ENCODE results near the gene PPP1CA. TPM values are rescaled to one million over a fixed set of nuclear protein-coding genes. Genes with fewer than 3 reads are reported as not detected.

The PPP1CA gene
- total and polyA plus RNA-seq, 11 donors: 90.3 to 207 (median 105) TPM

DNA sequence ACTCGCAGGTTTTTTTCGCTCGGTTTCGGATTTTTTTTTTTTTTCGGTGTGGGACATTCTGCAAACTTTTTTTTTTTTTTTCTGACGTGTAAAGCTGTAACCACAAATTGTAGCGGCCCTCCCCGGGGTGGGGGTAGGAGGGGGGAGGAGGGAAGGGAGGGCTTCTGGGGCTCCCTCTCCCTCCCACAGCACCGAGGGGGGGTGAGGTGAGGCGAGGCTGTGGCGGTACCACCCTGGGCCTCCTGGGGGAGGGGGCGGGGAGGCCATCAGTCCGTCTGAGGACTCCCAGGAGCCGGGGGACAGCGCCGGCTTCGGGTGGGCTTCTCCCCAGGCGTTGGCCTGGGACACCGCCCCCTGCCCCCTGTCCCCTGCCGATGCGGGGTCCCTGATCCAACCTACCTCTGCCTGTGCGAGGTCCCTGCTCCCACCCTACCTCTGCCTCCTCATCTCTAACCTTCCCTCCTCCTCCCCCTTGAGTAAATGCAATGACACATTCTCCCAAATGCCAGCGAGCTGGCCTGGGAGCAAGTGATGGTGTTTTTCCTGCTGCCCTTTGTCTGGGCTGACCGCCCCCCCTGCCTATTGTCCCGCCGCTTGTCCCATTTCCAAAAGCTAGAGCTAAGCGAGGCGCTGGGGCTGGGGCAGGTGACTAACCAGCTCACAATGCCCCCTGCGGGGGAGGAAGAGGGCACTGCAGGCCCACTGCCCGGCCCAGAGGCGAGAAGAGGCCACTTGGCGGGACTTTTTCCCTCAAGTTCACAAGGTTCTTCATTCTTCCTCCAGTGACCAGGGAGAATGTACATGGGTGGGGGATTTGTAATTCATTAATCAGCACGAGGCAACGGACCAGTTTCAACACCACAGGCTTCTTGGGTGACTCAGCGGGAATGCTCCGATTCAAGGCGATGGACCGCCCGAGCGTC, 27.7 kb downstream of the PPP1CA start:
- Histone ChIP-seq H3K9me3 (no peaks in the 10 kb centered on the region), H3K4me3 (peak overlapping the region; percentile 57 to 88 (median 78)), H3K27me3 (peaks cover 0 to 6% (median 0%) of the 10 kb centered on the region in 9 donors), H3K4me1 (peaks cover 0 to 52% (median 23%) of the 10 kb centered on the region in 12 donors), H3K27ac (peak overlapping the region; percentile 81 to 97 (median 88)), H3K36me3 (no peaks in the 10 kb centered on the region)
- intact Hi-C loops (cut with DNase I): loop anchor here in 3 of 10 donors (2.0 kb wide), 1 partner anchor 17 kb away; no protein-coding TSS in a partner anchor
- peak; percentile 73 to 90 (median 77) for DNase-seq
- 9 to 18% (median 13%) methylated on average over 37 to 40 of the region's 40 CpGs for WGBS, 4 donors
- TF ChIP-seq POLR2A (IDR thresholded peaks at IDR 0.05): peak in 1 of 2 donors; percentile 40
- TF ChIP-seq, protein P1, sequence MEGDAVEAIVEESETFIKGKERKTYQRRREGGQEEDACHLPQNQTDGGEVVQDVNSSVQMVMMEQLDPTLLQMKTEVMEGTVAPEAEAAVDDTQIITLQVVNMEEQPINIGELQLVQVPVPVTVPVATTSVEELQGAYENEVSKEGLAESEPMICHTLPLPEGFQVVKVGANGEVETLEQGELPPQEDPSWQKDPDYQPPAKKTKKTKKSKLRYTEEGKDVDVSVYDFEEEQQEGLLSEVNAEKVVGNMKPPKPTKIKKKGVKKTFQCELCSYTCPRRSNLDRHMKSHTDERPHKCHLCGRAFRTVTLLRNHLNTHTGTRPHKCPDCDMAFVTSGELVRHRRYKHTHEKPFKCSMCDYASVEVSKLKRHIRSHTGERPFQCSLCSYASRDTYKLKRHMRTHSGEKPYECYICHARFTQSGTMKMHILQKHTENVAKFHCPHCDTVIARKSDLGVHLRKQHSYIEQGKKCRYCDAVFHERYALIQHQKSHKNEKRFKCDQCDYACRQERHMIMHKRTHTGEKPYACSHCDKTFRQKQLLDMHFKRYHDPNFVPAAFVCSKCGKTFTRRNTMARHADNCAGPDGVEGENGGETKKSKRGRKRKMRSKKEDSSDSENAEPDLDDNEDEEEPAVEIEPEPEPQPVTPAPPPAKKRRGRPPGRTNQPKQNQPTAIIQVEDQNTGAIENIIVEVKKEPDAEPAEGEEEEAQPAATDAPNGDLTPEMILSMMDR (IDR thresholded peaks at IDR 0.05): peak; percentile 22 to 61 (median 42)
- peak; percentile 29 to 71 (median 66) for ATAC-seq

DNA sequence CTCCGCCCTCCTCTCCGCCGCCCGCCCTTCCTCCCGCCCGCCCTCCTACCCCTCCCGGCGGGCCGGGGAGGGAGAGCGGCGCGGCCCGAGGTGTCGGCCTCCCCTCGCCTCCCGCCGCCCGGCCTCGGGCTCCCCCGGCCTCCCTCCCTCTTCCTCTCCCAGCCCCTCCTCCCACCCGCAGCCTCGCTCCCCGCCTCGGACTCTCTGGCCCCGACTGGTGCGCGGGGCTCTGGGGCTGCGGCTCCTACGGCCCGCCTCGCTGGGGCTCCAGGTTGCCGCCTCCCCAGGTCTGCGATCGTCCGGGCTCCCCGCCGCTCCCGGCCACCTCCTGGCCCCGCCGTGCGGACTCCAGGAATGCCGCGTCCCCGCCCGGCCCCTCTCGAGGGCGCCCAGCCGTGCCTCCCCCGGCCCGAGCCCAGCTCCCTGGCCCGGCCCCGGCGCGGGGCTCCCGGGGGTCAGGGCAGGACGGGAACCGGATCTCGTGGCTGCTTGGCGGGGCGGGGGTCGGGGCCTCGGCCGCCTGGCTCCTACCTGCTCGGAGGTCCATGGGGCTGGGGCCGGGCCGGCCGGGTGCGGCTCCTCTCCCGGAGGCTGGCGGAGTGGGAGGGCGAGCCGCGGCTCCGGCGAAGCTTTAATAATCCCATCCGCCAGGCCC, 28.5 kb downstream of the PPP1CA start, which contains the start of gene CLCF1:
Gene CLCF1, minus strand, starts transcription at position 606 of the 655 bp plus-strand sequence. Its CDS starts 59 bp downstream, at position 547.
- WGBS, 4 donors: 0 to 1% (median 1%) methylated on average over 27 to 75 of the region's 76 CpGs
- Histone ChIP-seq H3K36me3 (no peaks in the 10 kb centered on the region), H3K9me3 (no peaks in the 10 kb centered on the region), H3K27me3 (peaks cover 0 to 6% (median 0%) of the 10 kb centered on the region in 9 donors), H3K4me1 (peaks cover 0 to 59% (median 23%) of the 10 kb centered on the region in 12 donors), H3K4me3 (peak within 1 kb of the TSS; percentile 57 to 88 (median 78)), H3K27ac (peak within 1 kb of the TSS; percentile 81 to 97 (median 88))
- intact Hi-C loops (cut with DNase I): loop anchor here in 1 of 10 donors (2.0 kb wide), 1 partner anchor 16 kb away; no protein-coding TSS in a partner anchor
- peak in 1 of 2 donors; percentile 15 for TF ChIP-seq POLR2A (IDR thresholded peaks at IDR 0.05)
- TF ChIP-seq, protein P1 (IDR thresholded peaks at IDR 0.05): no peak
- ATAC-seq (peak in 3 of 4 donors; percentile 51 to 68 (median 65)), DNase-seq (peak; percentile 73 to 88 (median 76))

DNA sequence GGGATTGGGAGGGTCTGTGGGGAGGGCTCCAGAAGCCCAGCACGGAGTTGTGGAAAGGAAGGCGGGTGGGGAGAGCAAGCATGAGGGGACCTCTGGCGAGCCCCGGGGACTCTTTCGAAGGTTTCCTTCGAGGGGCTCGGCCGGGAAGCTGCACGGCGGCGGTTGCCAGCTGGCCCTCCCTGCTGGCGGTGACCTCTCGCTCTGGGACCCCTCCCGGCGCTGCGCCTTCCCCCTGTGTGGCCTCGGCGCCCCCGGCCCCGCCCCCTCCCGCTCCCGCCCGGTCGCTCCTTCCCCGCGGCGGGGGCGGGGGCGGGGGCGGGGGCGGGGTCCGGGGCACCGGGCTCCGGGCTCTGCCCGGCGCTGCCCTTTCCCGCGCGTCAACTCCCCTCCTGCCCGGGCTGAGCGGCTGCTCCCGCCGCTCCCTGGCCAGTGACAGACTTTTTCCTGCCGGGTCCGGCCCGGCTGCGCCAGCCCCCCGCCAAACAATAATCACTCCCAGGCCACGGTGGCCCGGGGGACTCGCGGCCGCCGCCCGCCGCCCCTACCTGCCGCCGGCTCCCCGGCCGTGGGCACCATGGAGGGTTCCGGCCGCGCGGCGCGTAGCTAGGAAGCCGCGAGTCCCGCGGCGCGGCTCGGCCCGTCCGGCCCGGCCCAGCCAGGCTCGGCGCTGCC, 29.2 kb downstream of the PPP1CA start:
- Histone ChIP-seq H3K27ac (peak overlapping the region; percentile 61 to 97 (median 88)), H3K27me3 (peaks cover 0 to 6% (median 0%) of the 10 kb centered on the region in 9 donors), H3K4me3 (peak overlapping the region; percentile 57 to 88 (median 78)), H3K36me3 (no peaks in the 10 kb centered on the region), H3K9me3 (no peaks in the 10 kb centered on the region), H3K4me1 (peaks cover 0 to 65% (median 28%) of the 10 kb centered on the region in 12 donors)
- 1% methylated on average over 35 to 78 of the region's 78 CpGs; no CpG with 5 or more reads in 1 of the 4 donors for WGBS, 4 donors
- DNase-seq (peak in 1 of 5 donors; percentile 57), ATAC-seq (peak in 1 of 4 donors; percentile 2)
- TF ChIP-seq, protein P1 (IDR thresholded peaks at IDR 0.05): no peak
- TF ChIP-seq POLR2A (IDR thresholded peaks at IDR 0.05): no peak
- intact Hi-C loops (cut with DNase I): loop anchor here in 1 of 10 donors (2.0 kb wide), 1 partner anchor 16 kb away; no protein-coding TSS in a partner anchor
